H9 (cell line): ENCODE data around the gene P3H3. TPM values are rescaled to one million over a fixed set of nuclear protein-coding genes. Genes with fewer than 3 reads are reported as not detected.

Experiments used
- DNase-seq: peaks from one replicate; pipeline ENCODE4 v3.0.0-alpha.2; 2017
- H2AFZ ChIP-seq: one replicate; pipeline ENCODE4 v1.6.1; 2013; ENCODE audit warnings: mild to moderate bottlenecking, low read length, control low read depth, moderate library complexity
- H2AK5ac ChIP-seq: 2 replicates; pipeline ENCODE4 v1.6.1; 2013; ENCODE audit warnings: low read length, control low read depth, mixed read lengths; ENCODE audit not compliant: insufficient read length
- H2BK120ac ChIP-seq: one replicate; pipeline ENCODE4 v1.6.1; 2013; ENCODE audit warnings: low read depth, mild to moderate bottlenecking, low read length, control low read depth, inconsistent platforms; ENCODE audit not compliant: poor library complexity, severe bottlenecking
- H2BK12ac ChIP-seq: 2 replicates; pipeline ENCODE4 v1.6.1; 2013; ENCODE audit warnings: low read length, control low read depth, mixed read lengths, low read depth; ENCODE audit not compliant: insufficient read length
- H2BK15ac ChIP-seq: 2 replicates; pipeline ENCODE4 v1.6.1; 2013; ENCODE audit warnings: low read depth, low read length, control low read depth
- H2BK20ac ChIP-seq: one replicate; pipeline ENCODE4 v1.6.1; 2013; ENCODE audit warnings: low read depth, mild to moderate bottlenecking, low read length, control low read depth, inconsistent platforms; ENCODE audit not compliant: poor library complexity, severe bottlenecking
- H2BK5ac ChIP-seq: 2 replicates; pipeline ENCODE4 v1.6.1; 2013; ENCODE audit warnings: low read length, control low read depth, mixed read lengths; ENCODE audit not compliant: insufficient read length
- H3K14ac ChIP-seq: 2 replicates; pipeline ENCODE4 v1.6.1; 2013; ENCODE audit warnings: low read length, control low read depth; ENCODE audit not compliant: insufficient read depth
- H3K18ac ChIP-seq: 2 replicates; pipeline ENCODE4 v1.6.1; 2013; ENCODE audit warnings: low read depth, mild to moderate bottlenecking, mixed read lengths, low read length, control low read depth; ENCODE audit not compliant: insufficient read length
- H3K23ac ChIP-seq: 2 replicates; pipeline ENCODE4 v1.6.1; 2013; ENCODE audit warnings: low read length, control low read depth, mixed read lengths, low read depth; ENCODE audit not compliant: insufficient read length
- H3K23me2 ChIP-seq: 2 replicates; pipeline ENCODE4 v1.6.1; 2013; ENCODE audit warnings: low read depth, mild to moderate bottlenecking, mixed read lengths, low read length, control low read depth; ENCODE audit not compliant: insufficient read length, poor library complexity, severe bottlenecking
- H3K27ac ChIP-seq: 2 replicates; pipeline ENCODE4 v1.5.1; 2013; ENCODE audit warnings: low read length, control low read depth, mixed read lengths, low read depth; ENCODE audit not compliant: insufficient read length
- H3K27me3 ChIP-seq: 2 replicates; pipeline ENCODE4 v1.6.1; 2013; ENCODE audit warnings: low read length, control low read depth, inconsistent platforms; ENCODE audit not compliant: insufficient read depth
- H3K4ac ChIP-seq: 2 replicates; pipeline ENCODE4 v1.6.1; 2013; ENCODE audit warnings: low read depth, mild to moderate bottlenecking, control low read depth, inconsistent platforms, low read length, moderate library complexity
- H3K4me1 ChIP-seq: 2 replicates; pipeline ENCODE4 v1.6.1; 2013; ENCODE audit warnings: low read length, control low read depth, inconsistent platforms; ENCODE audit not compliant: insufficient read depth
- H3K4me2 ChIP-seq: 2 replicates; pipeline ENCODE4 v1.6.1; 2013; ENCODE audit warnings: low read length, control low read depth, mixed read lengths; ENCODE audit not compliant: insufficient read length, insufficient read depth
- H3K56ac ChIP-seq: 2 replicates; pipeline ENCODE4 v1.6.1; 2013; ENCODE audit warnings: low read depth, mild to moderate bottlenecking, mixed read lengths, low read length, control low read depth; ENCODE audit not compliant: insufficient read length
- H3K79me1 ChIP-seq: 2 replicates; pipeline ENCODE4 v1.6.1; 2013; ENCODE audit warnings: low read depth, mild to moderate bottlenecking, moderate library complexity, low read length, control low read depth, inconsistent platforms; ENCODE audit not compliant: insufficient read depth, poor library complexity, severe bottlenecking
- H3K79me2 ChIP-seq: 2 replicates; pipeline ENCODE4 v1.6.1; 2013; ENCODE audit warnings: low read length, control low read depth, inconsistent platforms; ENCODE audit not compliant: insufficient read depth
- H3K9ac ChIP-seq: 2 replicates; pipeline ENCODE4 v1.6.1; 2013; ENCODE audit warnings: low read length, control low read depth, mixed read lengths; ENCODE audit not compliant: insufficient read length; ENCODE audit errors: extremely low read depth
- H3K9me3 ChIP-seq: one replicate; pipeline ENCODE4 v1.6.1; 2013; ENCODE audit warnings: low read depth, low read length, inconsistent platforms; ENCODE audit not compliant: control insufficient read depth
- H3T11ph ChIP-seq: one replicate; pipeline ENCODE4 v1.6.1; 2013; ENCODE audit warnings: mild to moderate bottlenecking, low read length, control low read depth, inconsistent platforms
- H4K20me1 ChIP-seq: one replicate; pipeline ENCODE4 v1.6.1; 2013; ENCODE audit not compliant: control insufficient read depth, insufficient read length, insufficient read depth
- H4K5ac ChIP-seq: 2 replicates; pipeline ENCODE4 v1.6.1; 2013; ENCODE audit warnings: low read depth, mild to moderate bottlenecking, mixed read lengths, low read length, control low read depth; ENCODE audit not compliant: insufficient read length
- H4K8ac ChIP-seq: replicated peaks from 2 replicates; pipeline ENCODE4 v1.6.1; 2013; ENCODE audit warnings: low read length, control low read depth, mixed read lengths, low read depth; ENCODE audit not compliant: insufficient read length
- H4K91ac ChIP-seq: 2 replicates; pipeline ENCODE4 v1.6.1; 2013; ENCODE audit warnings: low read depth, mild to moderate bottlenecking, moderate library complexity, mixed read lengths, low read length, control low read depth; ENCODE audit not compliant: insufficient read length
- H3K27ac Mint-ChIP-seq, 3 experiments: 2 replicates in 2 of 3; 3 replicates in 1 of 3; pipeline ENCODE4 v1.8.0; 2020 to 2021; ENCODE audit warnings: mixed read lengths in 3 of 3, mild to moderate bottlenecking in 1 of 3, moderate library complexity in 1 of 3
- H3K27me3 Mint-ChIP-seq: 2 replicates; pipeline ENCODE4 v1.8.0; 2021; ENCODE audit warnings: low read depth, mild to moderate bottlenecking, moderate library complexity, mixed read lengths
- H3K36me3 Mint-ChIP-seq, 3 experiments: 2 replicates in 2 of 3; 3 replicates in 1 of 3; pipeline ENCODE4 v1.8.0; 2020 to 2021; ENCODE audit warnings: low read depth in 3 of 3, mixed read lengths in 3 of 3; ENCODE audit not compliant: insufficient read depth in 1 of 3
- H3K4me1 Mint-ChIP-seq, 2 experiments: 2 replicates each; pipeline ENCODE4 v1.8.0; 2020; ENCODE audit warnings: mixed read lengths in 2 of 2
- H3K4me3 Mint-ChIP-seq, 2 experiments: 2 replicates in 1 of 2; 3 replicates in 1 of 2; pipeline ENCODE4 v1.8.0; 2020 to 2021; ENCODE audit warnings: mild to moderate bottlenecking in 2 of 2, mixed read lengths in 2 of 2, moderate library complexity in 1 of 2
- H3K9me3 Mint-ChIP-seq, 2 experiments: 2 replicates in 1 of 2; 3 replicates in 1 of 2; pipeline ENCODE4 v1.8.0; 2020; ENCODE audit warnings: mild to moderate bottlenecking in 2 of 2, mixed read lengths in 2 of 2, moderate library complexity in 1 of 2
- CTCF ChIP-seq: fragments of 200-600 bp; sonication (generic); conservative IDR thresholded peaks from 3 replicates; pipeline ENCODE4 v1.8.0; 2021; ENCODE audit warnings: antibody characterized with exemption, mild to moderate bottlenecking
- WGBS: extraction: QIAGEN DNeasy Blood & Tissue Kit; methylation state at CpG from one replicate; pipeline ENCODE4 v1.1.7; 2013; ENCODE audit warnings: missing lambda C conversion rate, low lambda C conversion rate, mixed read lengths; ENCODE audit not compliant: insufficient read length; ENCODE audit errors: extremely low coverage; 5-methylcytosine and 5-hydroxymethylcytosine counted together
- total RNA-seq: library from RNA; stranded (reverse); gene quantifications from 2 replicates; pipeline ENCODE4 v1.2.1, GENCODE V29; 2021

P3H3 gene
- total RNA-seq, 1 experiment from 2014 or later, result 55.0 TPM

GRCh38 chr12:6854036-6854435, 25.8 kb downstream of the P3H3 start:
- Mint-ChIP-seq H3K27me3 (no peaks in the 10 kb centered on the region), H3K4me3 (peak overlapping the region in 1 of 2 experiments; percentile 94; a peak in 4 of 5 replicates), H3K27ac (peak overlapping the region; percentile 59 to 84 (median 71); a peak in 5 of 7 replicates), H3K4me1 (peaks cover 24 to 26% of the 10 kb centered on the region in 2 experiments), H3K36me3 (peaks cover 26 to 60% (median 57%) of the 10 kb centered on the region in 3 experiments; a peak in 6 of 7 replicates), H3K9me3 (no peaks in the 10 kb centered on the region; a peak in 1 of 5 replicates)
- no CpG with 5 or more reads among the region's 6 CpGs for WGBS
- Histone ChIP-seq H2BK5ac (no peak overlapping the region), H2BK12ac (no peak overlapping the region), H3K27me3 (no peaks in the 10 kb centered on the region), H2BK20ac (no peak overlapping the region), H3K4ac (no peak overlapping the region), H3K14ac (no peak overlapping the region; the same call in 1 of the 2 replicates), H3K4me1 (no peaks in the 10 kb centered on the region; the same call in 1 of the 2 replicates), H4K5ac (no peak overlapping the region), H2BK15ac (no peak overlapping the region), H3K56ac (no peak overlapping the region), H3K18ac (no peak overlapping the region), H2BK120ac (no peak overlapping the region), H3T11ph (no peak overlapping the region), H3K23ac (no peak overlapping the region), H4K8ac (no peak overlapping the region), H4K20me1 (peaks cover 2% of the 10 kb centered on the region), H3K9ac (no peak overlapping the region), H3K79me2 (peaks cover 5% of the 10 kb centered on the region; the same call in 1 of the 2 replicates), H2AFZ (no peak overlapping the region), H3K79me1 (no peaks in the 10 kb centered on the region), H2AK5ac (no peak overlapping the region), H3K23me2 (peaks cover 16% of the 10 kb centered on the region), H3K9me3 (no peaks in the 10 kb centered on the region), H4K91ac (no peak overlapping the region), H3K27ac (no peak overlapping the region), H3K4me2 (no peak overlapping the region)
- TF ChIP-seq CTCF, result no peak
- DNase-seq, result no peak
